ENCODE data around the gene PIK3C3. TPM values are rescaled to one million over a fixed set of nuclear protein-coding genes. Genes with fewer than 3 reads are reported as not detected.

PIK3C3 gene
- total and polyA plus RNA-seq, 4 donors = 12.2 to 25.8 (median 15.8) TPM

- Histone ChIP-seq H3K36me3 (ENCODE audit: control insufficient read depth in 4 of 4, insufficient read depth in 3 of 4, low read depth in 1 of 4, low read length in 3 of 4) (peaks cover 0 to 25% (median 13%) of the 10 kb centered on the region in 4 donors), H3K9ac (ENCODE audit: low read depth in 1 of 2, low read length in 2 of 2) (no peak overlapping the region), H3K27ac (ENCODE audit: low read depth in 1 of 2, low read length in 2 of 2) (no peak overlapping the region), H3K9me3 (ENCODE audit: control insufficient read depth in 4 of 4, low read length in 3 of 4) (no peaks in the 10 kb centered on the region), H3K4me1 (ENCODE audit: control insufficient read depth in 4 of 4, insufficient read depth in 4 of 4, low read length in 3 of 4) (no peaks in the 10 kb centered on the region), H3K4me3 (ENCODE audit: low read depth in 1 of 3, low read length in 3 of 3) (no peak overlapping the region), H3K27me3 (ENCODE audit: control insufficient read depth in 4 of 4, insufficient read depth in 4 of 4, low read length in 3 of 4) (no peaks in the 10 kb centered on the region)
- TF ChIP-seq CTCF (IDR thresholded peaks at IDR 0.05; ENCODE audit: low read depth, low read length, missing input control) (no peak), ATF3 (IDR thresholded peaks at IDR 0.05) (no peak), EGR1 (IDR thresholded peaks at IDR 0.05; ENCODE audit: low read depth in 2 of 2) (no peak), REST (IDR thresholded peaks at IDR 0.05) (no peak), TAF1 (conservative IDR thresholded peaks at IDR 0.05) (no peak), HNF4G (IDR thresholded peaks at IDR 0.05) (no peak), HNF4A (conservative IDR thresholded peaks at IDR 0.05) (no peak), ZBTB33 (IDR thresholded peaks at IDR 0.05) (no peak), GABPA (IDR thresholded peaks at IDR 0.05 in 1 of 2, conservative IDR thresholded peaks at IDR 0.05 in 1 of 2) (no peak), FOXA2 (IDR thresholded peaks at IDR 0.05) (no peak), RAD21 (IDR thresholded peaks at IDR 0.05) (no peak)
- DNase-seq (ENCODE audit: low spot score) = no peak
- WGBS = 94% methylated on average over 4 of the region's 4 CpGs
These were observed 127.6 kb downstream of the PIK3C3 start for GRCh38 chr18:42082415-42083234.

GRCh38 chr18:42086288-42086687 lies 131.3 kb downstream of the PIK3C3 start:
- Histone ChIP-seq H3K27me3 (ENCODE audit: control insufficient read depth in 4 of 4, insufficient read depth in 4 of 4, low read length in 3 of 4) (no peaks in the 10 kb centered on the region), H3K4me1 (ENCODE audit: control insufficient read depth in 4 of 4, insufficient read depth in 4 of 4, low read length in 3 of 4) (no peaks in the 10 kb centered on the region), H3K9ac (ENCODE audit: low read depth in 1 of 2, low read length in 2 of 2) (no peak overlapping the region), H3K36me3 (ENCODE audit: control insufficient read depth in 4 of 4, insufficient read depth in 3 of 4, low read depth in 1 of 4, low read length in 3 of 4) (peaks cover 0 to 10% (median 5%) of the 10 kb centered on the region in 4 donors), H3K27ac (ENCODE audit: low read depth in 1 of 2, low read length in 2 of 2) (no peak overlapping the region), H3K9me3 (ENCODE audit: control insufficient read depth in 4 of 4, low read length in 3 of 4) (no peaks in the 10 kb centered on the region), H3K4me3 (ENCODE audit: low read depth in 1 of 3, low read length in 3 of 3) (no peak overlapping the region)
- no peak for DNase-seq (ENCODE audit: low spot score)
- WGBS = 94% methylated on average over 4 of the region's 4 CpGs
- TF ChIP-seq EGR1 (IDR thresholded peaks at IDR 0.05; ENCODE audit: low read depth in 2 of 2) (no peak), RXRA (IDR thresholded peaks at IDR 0.05) (no peak), HNF4A (conservative IDR thresholded peaks at IDR 0.05) (no peak), FOXA1 (IDR thresholded peaks at IDR 0.05) (no peak), ATF3 (IDR thresholded peaks at IDR 0.05) (no peak), JUND (IDR thresholded peaks at IDR 0.05) (no peak), FOXA2 (IDR thresholded peaks at IDR 0.05) (no peak), HNF4G (IDR thresholded peaks at IDR 0.05) (no peak), ZBTB33 (IDR thresholded peaks at IDR 0.05) (no peak), GABPA (IDR thresholded peaks at IDR 0.05 in 1 of 2, conservative IDR thresholded peaks at IDR 0.05 in 1 of 2) (no peak), YY1 (IDR thresholded peaks at IDR 0.05) (no peak), TAF1 (conservative IDR thresholded peaks at IDR 0.05) (no peak), RAD21 (IDR thresholded peaks at IDR 0.05) (no peak), REST (IDR thresholded peaks at IDR 0.05) (no peak), NR2F2 (IDR thresholded peaks at IDR 0.05) (no peak)
